Suprapubic skin (tissue), 4 donors: Measurements from ENCODE around the gene DUOX1. TPM values are rescaled to one million over a fixed set of nuclear protein-coding genes. Genes with fewer than 3 reads are reported as not detected.

Experiments used
- DNase-seq, 2 donors: peaks; one replicate each; pipeline ENCODE4 v3.0.0-alpha.2; 2019; ENCODE audit warnings: low spot score in 2 of 2
- H3K27ac ChIP-seq: fragments of 200-600 bp; sonication (generic); one replicate; pipeline ENCODE4 v1.5.1; 2019
- H3K27me3 ChIP-seq: fragments of 200-600 bp; sonication (generic); one replicate; pipeline ENCODE4 v1.5.1; 2019
- H3K36me3 ChIP-seq: fragments of 200-600 bp; sonication (generic); one replicate; pipeline ENCODE4 v1.5.1; 2019
- H3K4me1 ChIP-seq: fragments of 200-600 bp; sonication (generic); one replicate; pipeline ENCODE4 v1.5.1; 2019
- H3K4me3 ChIP-seq: fragments of 200-600 bp; sonication (generic); one replicate; pipeline ENCODE4 v1.5.1; 2019; ENCODE audit warnings: mild to moderate bottlenecking
- H3K9me3 ChIP-seq: fragments of 200-600 bp; sonication (generic); one replicate; pipeline ENCODE4 v1.5.1; 2019
- CTCF ChIP-seq, 2 donors: fragments of 200-600 bp in 1 of 2; fragments of 450-650 bp in 1 of 2; sonication (generic) in 1 of 2; IDR thresholded peaks; one replicate each; pipeline ENCODE4 v1.5.1; 2016 to 2019; ENCODE audit warnings: antibody characterized with exemption in 2 of 2, mild to moderate bottlenecking in 1 of 2, moderate library complexity in 1 of 2
- EP300 ChIP-seq: sonication (generic); formaldehyde crosslinking; IDR thresholded peaks from one replicate; pipeline ENCODE4 v1.6.1; 2017; ENCODE audit warnings: antibody characterized with exemption
- POLR2A ChIP-seq, 2 donors: fragments of 450-650 bp; IDR thresholded peaks; one replicate each; pipeline ENCODE4 v1.6.1; 2017; ENCODE audit warnings: antibody characterized with exemption in 2 of 2, mild to moderate bottlenecking in 2 of 2, moderate library complexity in 2 of 2
- POLR2AphosphoS5 ChIP-seq, 3 donors: sonication (generic); formaldehyde crosslinking; IDR thresholded peaks; one replicate each; pipeline ENCODE4 v1.6.1; 2017; ENCODE audit warnings: antibody characterized with exemption in 3 of 3
- WGBS: methylation state at CpG from one replicate; pipeline ENCODE4 v1.1.5; 2018; 5-methylcytosine and 5-hydroxymethylcytosine counted together
- total RNA-seq, 4 donors: library from RNA; depleted of rRNA; stranded (reverse); fragments of >200 nt; gene quantifications; one replicate each; pipeline ENCODE4 v1.1.0, GENCODE V29; 2016

The DUOX1 gene
- total RNA-seq, 4 donors from 2014 or later, result 87.2 to 246 (median 165) TPM

GRCh38 chr15:45088801-45089711 is 40.7 kb upstream of the DUOX1 start:
- Histone ChIP-seq H3K9me3 (no peaks in the 10 kb centered on the region), H3K27ac (no peak overlapping the region), H3K4me1 (no peaks in the 10 kb centered on the region), H3K27me3 (no peaks in the 10 kb centered on the region), H3K4me3 (no peak overlapping the region), H3K36me3 (no peaks in the 10 kb centered on the region)
- TF ChIP-seq POLR2A (IDR thresholded peaks at IDR 0.05) (no peak), POLR2AphosphoS5 (IDR thresholded peaks at IDR 0.05) (no peak), CTCF (IDR thresholded peaks at IDR 0.05) (no peak), EP300 (no peak)
- DNase-seq, result no peak
- 82% methylated on average over 10 of the region's 10 CpGs for WGBS

DNA sequence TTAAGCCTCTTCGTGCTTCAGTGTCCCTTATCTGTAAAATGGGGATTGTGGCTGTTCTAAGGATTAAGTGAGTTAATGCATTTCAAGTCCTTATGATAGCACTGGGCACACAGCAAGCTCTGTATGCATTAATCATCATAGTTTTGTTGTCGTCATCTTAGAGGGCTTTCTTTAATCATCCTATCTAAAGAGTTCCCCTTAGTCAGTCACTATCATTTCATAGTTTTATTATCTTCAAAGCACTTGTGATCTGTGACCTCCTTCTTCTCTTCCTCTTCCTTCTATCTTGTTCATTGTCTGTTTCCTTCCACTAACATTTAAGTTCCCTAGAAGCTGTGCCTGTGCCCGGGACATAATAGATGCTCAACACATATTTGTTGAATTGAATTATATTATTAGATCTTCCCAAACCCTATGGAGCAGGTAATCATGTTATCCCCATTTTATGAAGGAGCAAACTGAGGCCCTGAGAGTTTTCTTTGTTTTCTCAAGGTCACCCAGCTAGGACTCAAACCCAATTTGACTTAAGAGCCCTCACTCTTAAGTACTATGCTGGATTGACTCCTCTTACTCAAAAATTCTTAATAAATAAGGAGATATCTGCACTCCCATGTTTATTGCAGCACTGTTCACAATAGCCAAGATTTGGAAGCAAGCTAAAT is 40.0 kb upstream of the DUOX1 start:
- Histone ChIP-seq H3K36me3 (no peaks in the 10 kb centered on the region), H3K4me1 (no peaks in the 10 kb centered on the region), H3K27me3 (no peaks in the 10 kb centered on the region), H3K27ac (no peak overlapping the region), H3K4me3 (no peak overlapping the region), H3K9me3 (no peaks in the 10 kb centered on the region)
- WGBS, result 74% methylated on average over 3 of the region's 3 CpGs
- DNase-seq, result no peak
- TF ChIP-seq CTCF (IDR thresholded peaks at IDR 0.05), result no peak
- no peak for TF ChIP-seq EP300
- TF ChIP-seq POLR2AphosphoS5 (IDR thresholded peaks at IDR 0.05), result no peak
- no peak for TF ChIP-seq POLR2A (IDR thresholded peaks at IDR 0.05)

DNA sequence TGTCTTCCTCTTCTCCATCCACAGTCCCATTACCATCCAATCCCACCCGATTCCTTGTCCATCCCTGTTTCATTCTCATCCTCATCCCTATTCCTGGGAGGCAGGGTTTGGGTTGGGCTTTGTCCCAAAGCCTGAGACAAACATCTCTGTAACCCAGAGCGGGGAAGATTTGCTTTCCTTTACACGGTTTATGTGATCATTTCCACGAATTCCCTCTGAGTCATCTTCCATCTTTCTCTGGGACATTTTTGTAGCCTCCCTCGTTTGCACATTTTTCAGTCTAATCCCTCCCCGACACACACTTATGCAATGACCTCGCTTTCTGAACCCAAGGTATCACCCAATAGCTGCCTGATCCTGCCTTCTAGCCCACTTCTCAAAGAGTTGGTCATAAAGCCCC is 38.6 kb upstream of the DUOX1 start:
- Histone ChIP-seq H3K27ac (no peak overlapping the region), H3K4me1 (no peaks in the 10 kb centered on the region), H3K36me3 (no peaks in the 10 kb centered on the region), H3K4me3 (no peak overlapping the region), H3K9me3 (no peaks in the 10 kb centered on the region), H3K27me3 (no peaks in the 10 kb centered on the region)
- DNase-seq, result no peak
- TF ChIP-seq POLR2AphosphoS5 (IDR thresholded peaks at IDR 0.05) (no peak), EP300 (no peak), POLR2A (IDR thresholded peaks at IDR 0.05) (no peak), CTCF (IDR thresholded peaks at IDR 0.05) (no peak)
- WGBS, result 61% methylated on average over 7 of the region's 7 CpGs

GRCh38 chr15:45091576-45091975 is 38.2 kb upstream of the DUOX1 start:
- H3K27ac ChIP-seq, result no peak overlapping the region
- H3K27me3 ChIP-seq, result no peaks in the 10 kb centered on the region
- WGBS, result 57% methylated on average over 2 of the region's 2 CpGs
- TF ChIP-seq POLR2AphosphoS5 (IDR thresholded peaks at IDR 0.05), result no peak
- TF ChIP-seq CTCF (IDR thresholded peaks at IDR 0.05), result no peak
- no peak for TF ChIP-seq EP300
- no peak for TF ChIP-seq POLR2A (IDR thresholded peaks at IDR 0.05)
- no peaks in the 10 kb centered on the region for H3K36me3 ChIP-seq
- no peak overlapping the region for H3K4me3 ChIP-seq
- H3K4me1 ChIP-seq, result no peaks in the 10 kb centered on the region
- no peak for DNase-seq
- H3K9me3 ChIP-seq, result no peaks in the 10 kb centered on the region

GRCh38 chr15:45093013-45093412 is 36.8 kb upstream of the DUOX1 start:
- TF ChIP-seq POLR2AphosphoS5 (IDR thresholded peaks at IDR 0.05), result no peak
- no peak for TF ChIP-seq POLR2A (IDR thresholded peaks at IDR 0.05)
- no peak for TF ChIP-seq EP300
- TF ChIP-seq CTCF (IDR thresholded peaks at IDR 0.05), result no peak
- Histone ChIP-seq H3K27ac (no peak overlapping the region), H3K27me3 (no peaks in the 10 kb centered on the region), H3K9me3 (no peaks in the 10 kb centered on the region), H3K4me1 (no peaks in the 10 kb centered on the region), H3K36me3 (no peaks in the 10 kb centered on the region), H3K4me3 (no peak overlapping the region)
- no peak for DNase-seq
- WGBS, result 89% methylated on average over 4 of the region's 4 CpGs
